GM19035 (cell line): ENCODE data around the gene MMP21.
A peak's percentile ranks its signal among the peaks of the same experiment; 100 is the strongest.

Source experiments
- ATAC-seq: cut with Tn5 transposase; IDR thresholded peaks from one replicate; pipeline ENCODE4 v1.9.1; 2021; ENCODE audit not compliant: unreplicated experiment

Gene MMP21, protein sequence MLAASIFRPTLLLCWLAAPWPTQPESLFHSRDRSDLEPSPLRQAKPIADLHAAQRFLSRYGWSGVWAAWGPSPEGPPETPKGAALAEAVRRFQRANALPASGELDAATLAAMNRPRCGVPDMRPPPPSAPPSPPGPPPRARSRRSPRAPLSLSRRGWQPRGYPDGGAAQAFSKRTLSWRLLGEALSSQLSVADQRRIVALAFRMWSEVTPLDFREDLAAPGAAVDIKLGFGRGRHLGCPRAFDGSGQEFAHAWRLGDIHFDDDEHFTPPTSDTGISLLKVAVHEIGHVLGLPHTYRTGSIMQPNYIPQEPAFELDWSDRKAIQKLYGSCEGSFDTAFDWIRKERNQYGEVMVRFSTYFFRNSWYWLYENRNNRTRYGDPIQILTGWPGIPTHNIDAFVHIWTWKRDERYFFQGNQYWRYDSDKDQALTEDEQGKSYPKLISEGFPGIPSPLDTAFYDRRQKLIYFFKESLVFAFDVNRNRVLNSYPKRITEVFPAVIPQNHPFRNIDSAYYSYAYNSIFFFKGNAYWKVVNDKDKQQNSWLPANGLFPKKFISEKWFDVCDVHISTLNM

DNA sequence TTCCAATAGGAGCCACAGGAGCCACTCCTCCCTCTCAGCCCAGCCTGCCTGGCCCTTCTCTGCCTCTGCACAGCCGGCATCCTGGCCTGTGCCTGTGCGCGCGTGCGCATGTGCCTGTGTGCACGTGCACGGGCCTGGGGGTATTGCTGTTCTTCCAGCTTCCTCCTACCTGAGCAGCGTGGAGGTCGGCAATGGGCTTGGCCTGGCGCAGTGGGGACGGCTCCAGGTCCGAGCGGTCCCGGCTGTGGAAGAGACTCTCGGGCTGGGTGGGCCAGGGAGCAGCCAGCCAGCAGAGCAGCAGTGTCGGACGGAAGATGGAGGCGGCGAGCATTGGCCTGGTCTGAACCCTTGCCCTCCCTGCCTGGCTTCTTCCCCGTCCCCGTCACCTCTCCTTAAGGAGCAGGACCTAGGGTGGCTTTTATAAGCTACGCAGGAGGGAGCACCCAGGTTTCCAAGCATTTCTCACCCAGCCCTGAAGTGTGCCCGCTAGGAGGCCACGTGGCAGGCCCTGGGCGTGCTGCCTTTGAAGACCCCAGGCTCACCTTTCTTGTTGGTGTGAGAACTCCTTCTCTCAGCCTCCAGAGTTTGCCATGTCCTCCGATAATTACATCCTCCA is at the start of gene MMP21:
Gene MMP21, minus strand, starts transcription at position 331 of the 616 bp plus-strand sequence. Its CDS starts 0 bp downstream, at position 331.
- ATAC-seq: no peak

DNA sequence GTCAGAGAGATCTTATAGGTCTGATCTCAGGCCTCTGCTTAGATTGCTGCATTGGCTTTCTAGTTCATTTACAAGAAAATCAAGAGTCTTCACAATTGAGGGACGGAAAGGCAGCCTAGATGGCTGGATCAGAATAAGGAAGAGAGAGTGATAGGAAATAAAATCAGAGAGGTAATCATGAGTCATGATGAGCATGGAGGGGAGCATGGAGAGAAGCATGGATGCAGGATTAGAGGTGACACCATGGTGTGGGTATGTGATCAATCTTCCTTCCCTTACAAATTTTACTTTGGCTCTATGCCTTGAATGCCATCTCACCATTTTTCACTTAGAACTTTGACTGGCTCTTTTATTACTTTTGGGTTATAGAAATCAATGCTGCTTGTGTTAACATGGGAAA is 49.1 kb upstream of the MMP21 start:
- no peak for ATAC-seq

DNA sequence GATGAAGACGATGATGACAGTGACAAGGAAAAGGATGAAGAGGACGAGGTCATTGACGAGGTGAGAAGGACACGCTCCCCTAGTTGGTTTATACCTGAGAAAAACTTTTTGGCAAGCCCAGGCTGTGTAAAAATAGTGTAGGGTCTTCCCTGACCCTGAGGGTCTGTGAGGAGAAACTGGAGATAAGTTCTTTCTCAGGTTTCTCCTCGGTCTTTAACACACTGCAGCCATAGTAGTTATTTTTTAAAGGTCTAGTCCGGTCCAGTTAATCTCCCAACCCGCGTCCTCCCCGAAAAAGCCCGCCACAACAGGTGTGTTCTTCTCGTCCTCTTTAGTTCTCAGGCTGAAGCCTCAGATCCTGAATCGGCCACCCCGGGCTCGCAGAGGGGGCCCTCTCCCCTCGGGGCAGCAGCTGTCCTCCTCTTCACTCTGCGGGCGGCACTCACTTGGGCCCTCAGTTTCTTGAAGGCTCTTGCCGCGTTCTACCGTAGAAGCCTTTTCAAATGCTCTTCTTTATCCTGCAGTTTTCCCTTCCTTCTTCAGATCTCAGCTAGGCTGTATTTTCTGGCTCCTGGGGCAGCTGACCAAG is 48.1 kb upstream of the MMP21 start:
- peak; percentile 3 for ATAC-seq

DNA sequence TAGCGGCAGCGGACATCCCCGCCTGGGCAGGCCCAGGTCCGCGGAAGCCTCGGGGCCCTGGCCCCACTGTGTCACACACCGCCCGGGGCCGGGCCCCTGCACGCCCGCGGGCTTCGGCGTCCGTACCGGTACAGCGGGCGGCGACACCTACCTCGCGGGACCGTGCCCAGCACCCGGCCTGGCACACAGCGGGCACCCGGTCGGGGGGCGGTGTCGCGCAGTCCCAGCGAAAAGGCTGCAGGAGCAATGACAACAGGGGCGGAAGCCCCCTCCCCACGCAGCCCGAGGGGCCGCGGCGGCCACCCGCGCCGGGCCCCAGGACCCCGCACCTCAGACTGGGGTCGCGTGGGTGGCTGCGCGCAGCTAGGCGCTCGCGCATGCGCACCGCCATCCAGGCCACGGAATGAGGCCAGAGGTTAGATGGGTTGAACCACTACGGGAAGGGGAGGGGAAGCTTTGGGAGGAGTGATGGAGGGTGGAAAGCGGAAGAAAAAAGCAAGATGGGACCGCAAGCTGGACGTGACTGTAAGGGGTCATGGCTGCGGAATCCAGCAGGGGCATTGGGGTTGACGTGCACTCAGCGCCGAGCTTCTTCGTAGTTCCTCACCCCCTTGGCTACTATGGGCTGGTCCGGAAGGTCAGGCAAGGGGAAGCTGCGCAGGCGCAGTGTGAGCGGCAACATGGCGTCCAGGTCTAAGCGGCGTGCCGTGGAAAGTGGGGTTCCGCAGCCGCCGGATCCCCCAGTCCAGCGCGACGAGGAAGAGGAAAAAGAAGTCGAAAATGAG is 47.4 kb upstream of the MMP21 start, which contains the start of the genes BCCIP and UROS:
Gene BCCIP, plus strand, starts transcription at position 669 of the 785 bp plus-strand sequence. Its CDS starts 12 bp downstream, at position 681.
Gene UROS, minus strand, starts transcription at position 381 of the 785 bp plus-strand sequence. CDS start 6,759 bp downstream, outside the sequence.
- ATAC-seq: peak; percentile 81

DNA sequence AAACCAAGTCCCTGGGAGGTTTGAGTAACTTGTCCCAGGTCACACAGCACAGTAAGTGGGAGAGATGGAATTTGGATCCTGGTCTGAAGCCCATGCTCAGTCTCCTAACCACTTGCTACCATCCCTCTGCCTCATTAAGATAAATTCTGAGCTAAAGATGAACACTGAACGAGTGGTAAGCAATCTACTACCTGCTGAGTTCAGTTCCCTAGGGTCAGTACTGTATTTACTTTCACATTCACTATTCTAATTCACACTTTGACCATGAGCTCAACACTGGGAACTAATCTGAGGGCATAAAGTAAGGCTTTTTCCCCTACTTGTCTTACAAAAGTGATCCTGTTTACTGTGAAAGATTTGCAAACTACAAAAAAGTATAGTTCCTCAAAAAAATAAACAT is 45.1 kb upstream of the MMP21 start:
- peak; percentile 51 for ATAC-seq

DNA sequence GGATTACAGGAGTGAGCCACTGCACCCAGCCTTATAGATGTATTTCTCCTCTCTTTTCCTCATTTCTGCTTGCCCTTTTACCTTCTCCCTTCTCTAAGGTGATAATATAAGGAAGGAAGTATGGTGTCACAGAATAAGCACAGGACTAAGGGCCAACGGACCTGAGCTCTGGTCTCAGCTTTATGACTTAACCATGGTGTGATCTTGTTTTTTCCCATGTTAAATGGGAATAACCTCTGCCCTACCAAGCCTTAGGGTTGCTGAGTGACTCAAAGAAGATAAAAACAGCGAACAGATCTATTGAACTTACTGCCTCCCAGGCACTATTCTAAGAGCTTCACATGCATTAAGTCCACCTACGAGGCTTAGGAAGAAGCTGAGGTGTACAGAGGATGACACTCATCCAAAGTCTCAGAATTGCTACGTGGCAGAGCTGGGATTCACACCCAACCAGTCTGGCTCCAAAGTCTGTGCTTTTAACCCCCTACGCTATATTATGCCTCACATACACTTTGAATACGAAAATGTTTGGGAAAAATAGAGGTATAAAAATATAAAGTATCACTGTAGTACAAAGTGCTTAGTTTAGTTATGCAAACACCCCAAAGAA is 41.8 kb upstream of the MMP21 start:
- ATAC-seq: no peak

DNA sequence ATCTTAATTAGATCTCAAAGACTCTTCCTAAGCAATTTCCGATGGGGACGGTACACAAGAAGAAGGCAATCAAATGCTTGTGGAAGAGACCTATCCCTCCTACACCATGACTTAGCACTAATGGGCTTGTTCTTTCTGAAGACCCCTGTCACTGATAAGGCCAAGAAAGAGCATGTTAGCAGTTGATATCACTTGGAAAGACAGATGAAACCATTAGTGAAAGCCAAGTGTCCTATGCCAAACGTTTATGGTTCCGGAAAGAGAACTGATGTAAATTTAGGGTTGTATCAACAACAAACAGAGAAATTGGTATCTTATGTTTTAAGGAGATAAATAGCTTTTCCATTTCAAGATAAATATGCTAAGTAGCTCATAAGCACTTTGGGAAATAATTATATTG is 40.9 kb upstream of the MMP21 start:
- no peak for ATAC-seq

DNA sequence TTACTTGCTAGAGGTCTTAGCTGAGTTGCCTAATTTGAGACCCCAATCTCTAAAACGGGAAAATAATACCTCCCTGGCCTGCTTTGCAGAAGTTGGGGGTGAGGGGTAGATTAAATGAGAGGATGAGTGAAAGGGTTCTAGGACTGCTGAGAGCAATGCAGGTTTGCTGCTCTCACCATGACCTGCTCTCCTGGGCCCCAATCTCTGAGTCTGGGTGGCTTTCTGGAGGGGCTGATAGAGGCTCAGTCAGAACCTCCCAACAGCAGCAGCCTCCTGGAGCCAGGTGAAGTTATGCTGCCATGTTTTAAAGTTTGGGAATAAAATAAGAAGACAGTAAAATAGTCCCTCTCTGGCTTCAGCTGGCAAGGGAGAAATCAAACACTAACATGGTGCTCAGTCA is 40.1 kb upstream of the MMP21 start:
- no peak for ATAC-seq

DNA sequence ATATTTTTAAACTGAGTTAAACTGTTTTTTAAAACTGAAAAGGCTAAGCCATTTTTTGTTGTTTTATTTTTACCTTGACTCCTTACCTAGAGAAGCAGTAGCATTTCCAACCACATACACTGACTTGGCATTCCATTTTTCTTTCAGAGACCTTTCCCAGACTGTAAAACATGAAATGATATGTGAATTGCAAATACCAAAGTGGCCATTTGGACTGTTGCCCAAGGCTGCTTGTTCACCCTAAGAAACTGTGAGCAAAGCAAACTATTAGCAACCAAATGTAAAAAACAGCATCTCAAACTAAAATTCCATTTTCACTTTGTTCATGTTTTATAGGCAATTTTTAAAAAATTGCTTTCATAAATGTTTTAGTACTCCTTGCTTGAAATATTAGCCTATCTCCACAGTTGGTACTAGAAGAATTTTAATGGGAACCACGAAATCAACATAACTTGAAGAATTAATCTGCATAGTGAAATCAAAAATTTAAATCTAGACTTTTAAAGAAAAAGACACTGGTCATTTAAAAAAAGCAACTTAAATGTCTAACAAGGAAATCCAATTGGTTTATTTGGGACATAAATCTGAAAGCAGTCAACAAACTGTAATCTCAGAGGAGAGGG is 36.6 kb upstream of the MMP21 start:
- no peak for ATAC-seq

DNA sequence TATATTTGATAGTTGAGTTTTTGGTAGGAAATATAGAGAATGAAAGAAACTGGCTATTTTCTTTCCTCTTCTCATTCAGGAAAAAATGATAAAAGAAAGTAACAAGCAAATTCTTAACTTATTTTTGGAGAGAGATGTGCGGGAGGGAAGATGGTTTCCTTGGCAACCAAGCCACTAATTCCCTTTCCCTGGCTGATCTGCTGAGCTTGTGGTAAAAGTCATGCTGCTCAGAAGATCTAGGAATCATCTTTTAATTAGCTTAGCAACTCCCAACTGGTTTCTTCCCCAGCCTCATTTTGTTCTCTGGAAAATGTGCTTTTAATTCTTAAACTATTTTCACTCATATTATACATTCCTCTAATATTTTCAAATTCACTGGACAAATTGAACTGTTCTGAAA is 35.6 kb upstream of the MMP21 start:
- ATAC-seq: no peak

DNA sequence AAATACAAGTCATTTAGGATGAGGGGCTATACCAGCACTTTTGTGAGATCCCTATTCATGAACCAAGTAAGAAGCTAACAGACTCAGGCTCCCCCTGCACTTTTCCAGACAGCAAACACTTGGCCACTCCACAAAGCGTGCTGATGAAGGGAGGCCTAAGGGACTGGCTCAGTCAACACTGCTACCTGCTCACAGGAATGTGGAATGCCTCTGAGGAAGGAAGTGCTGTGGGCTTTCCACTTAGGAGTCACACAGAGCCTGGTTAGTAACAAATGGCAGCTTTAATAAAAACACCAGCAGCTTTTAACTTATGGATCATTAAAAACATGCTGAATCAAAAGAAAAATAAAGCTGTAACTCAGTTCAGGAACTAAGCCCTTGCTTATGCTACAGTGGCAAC is 32.4 kb upstream of the MMP21 start:
- ATAC-seq: no peak

DNA sequence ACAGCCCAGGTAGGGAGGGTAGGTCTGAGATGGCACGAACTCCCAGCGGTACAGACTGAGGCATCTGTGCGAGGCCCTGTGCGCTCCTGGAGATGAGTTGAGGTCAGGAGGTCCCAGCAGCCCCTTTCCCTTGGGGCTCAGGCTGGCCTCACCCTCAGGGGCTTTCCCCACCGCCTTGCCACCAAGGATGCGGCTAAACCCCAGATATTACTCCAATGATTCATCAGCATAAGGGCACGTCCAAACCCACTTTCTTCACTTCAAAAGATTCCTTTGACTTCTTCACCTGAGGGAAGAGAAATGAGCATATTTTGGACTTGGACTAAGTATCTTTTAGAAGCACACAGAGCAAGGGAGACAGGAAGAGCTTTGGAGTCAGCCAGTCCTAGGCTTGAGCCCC is 27.1 kb upstream of the MMP21 start:
- no peak for ATAC-seq

DNA sequence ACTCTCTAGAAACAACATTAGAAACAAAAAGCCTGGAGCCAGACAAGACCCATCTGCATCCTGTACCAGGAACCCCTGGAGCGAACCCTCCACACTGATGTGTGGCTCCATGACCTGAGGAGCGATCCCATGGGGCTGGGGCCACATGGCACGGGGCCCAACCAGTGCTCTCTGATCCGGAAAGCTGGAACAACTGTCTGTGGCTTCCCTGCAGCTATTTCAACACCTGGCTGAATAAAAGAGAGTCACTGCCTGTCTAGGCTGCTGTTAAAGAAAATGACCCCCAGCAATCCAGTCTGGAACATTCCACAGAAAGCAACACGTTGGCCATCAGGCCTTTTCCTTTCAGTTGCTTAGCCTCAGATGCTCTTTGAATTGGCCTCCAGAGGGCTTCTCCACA is 26.5 kb upstream of the MMP21 start:
- no peak for ATAC-seq

DNA sequence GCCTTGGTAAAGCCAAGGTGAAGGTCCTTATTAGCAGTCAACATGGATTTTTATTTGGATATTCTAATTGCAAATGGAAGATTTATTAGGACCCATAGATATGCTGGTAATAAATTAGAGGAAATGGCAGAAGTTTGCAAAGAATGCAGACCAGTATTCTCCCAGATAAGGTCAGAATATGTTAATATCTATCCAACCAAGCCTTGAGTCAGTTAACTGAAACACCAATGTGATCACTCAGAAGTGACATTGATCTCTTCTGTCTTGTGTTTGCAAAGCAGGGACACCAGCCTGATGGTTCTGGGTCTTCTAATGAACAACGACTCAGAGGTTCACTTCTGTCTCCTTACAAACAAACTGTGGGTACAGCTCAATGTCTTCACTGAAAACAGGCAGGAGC is 26.0 kb upstream of the MMP21 start:
- no peak for ATAC-seq

DNA sequence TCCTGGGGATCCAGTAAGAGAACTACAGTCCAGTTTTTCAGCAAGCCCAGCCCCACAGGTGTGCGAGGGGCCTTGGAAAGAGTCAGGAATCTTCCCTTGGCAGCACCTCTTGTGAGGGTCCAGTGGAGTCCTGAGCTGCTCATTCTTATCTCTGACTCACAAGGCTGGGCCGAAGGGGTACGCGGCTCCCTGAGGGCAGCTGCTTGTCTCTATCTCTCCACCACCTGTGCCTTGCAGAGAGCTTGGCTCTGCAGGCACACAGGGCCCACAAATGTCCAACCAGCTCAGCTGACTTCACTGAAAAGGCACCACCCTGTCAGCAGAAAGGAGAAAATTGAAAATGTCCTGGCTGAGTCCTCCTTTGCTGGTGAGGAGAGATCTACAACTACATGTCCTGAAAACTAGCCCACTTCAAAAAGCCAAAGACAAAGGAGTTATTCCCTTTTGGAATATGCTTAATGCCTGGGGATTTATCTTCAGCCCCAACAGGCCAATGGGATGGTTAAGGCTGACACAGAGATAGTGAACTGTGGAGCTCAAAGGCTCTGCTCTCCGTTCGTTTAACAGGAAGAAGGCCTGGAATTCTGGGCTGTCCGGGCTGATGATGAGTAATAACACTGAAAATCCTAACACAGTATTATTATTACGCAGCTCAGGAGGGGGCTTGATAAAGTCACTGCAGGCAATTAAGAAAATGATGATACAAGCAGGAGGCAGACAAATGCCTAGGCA is 24.0 kb upstream of the MMP21 start:
- no peak for ATAC-seq

DNA sequence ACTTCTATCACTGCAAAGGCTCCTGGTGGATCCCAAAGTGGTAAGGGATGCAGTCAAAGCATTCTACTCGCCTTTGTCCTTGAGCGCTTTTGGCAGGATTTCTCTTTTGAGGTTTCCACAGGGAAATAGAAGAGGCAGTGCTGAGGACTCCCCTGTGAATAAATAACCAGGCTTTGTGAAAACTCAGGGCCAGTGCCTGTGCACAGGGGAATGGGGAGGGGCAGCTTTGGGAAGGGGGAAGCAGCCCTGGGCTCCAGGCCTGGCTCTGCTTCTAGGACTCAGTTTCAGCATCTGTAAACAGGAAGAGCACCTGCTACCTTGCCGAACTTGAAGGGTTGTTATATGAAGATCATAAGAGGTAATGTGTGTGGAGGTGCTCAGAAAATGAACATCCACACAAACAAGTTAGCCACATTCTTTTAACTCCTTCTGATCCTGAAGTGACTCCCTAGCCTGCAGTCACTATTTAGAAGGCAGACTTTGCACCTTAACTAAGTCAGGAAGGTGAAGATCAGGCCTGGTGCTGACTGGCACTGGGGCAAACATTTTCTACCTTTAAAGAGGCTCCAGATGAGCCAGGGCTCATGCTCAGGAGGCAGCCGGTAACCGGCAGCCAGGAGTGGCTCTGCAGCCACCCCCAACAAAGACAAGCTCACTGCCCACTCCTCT is 22.5 kb upstream of the MMP21 start:
- ATAC-seq: no peak

DNA sequence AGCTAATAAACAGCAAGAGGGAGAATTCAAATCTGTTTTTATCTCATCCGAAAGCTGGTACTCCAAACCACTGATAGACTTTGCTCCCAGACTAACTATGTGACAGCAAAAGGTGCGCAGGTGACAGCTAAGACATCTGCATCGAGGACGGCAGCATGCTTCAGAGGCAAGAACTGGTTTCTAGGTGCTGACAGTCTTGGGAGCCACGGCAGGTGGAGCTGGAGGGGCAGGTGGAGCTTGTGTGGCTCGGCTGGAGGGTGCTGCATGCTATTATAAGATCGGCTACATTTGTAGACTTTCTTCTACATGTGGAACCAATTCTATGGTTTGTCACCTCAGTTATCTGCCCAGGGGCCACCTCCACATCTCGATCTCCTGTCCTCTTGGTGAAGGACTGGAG is 21.8 kb upstream of the MMP21 start:
- no peak for ATAC-seq

DNA sequence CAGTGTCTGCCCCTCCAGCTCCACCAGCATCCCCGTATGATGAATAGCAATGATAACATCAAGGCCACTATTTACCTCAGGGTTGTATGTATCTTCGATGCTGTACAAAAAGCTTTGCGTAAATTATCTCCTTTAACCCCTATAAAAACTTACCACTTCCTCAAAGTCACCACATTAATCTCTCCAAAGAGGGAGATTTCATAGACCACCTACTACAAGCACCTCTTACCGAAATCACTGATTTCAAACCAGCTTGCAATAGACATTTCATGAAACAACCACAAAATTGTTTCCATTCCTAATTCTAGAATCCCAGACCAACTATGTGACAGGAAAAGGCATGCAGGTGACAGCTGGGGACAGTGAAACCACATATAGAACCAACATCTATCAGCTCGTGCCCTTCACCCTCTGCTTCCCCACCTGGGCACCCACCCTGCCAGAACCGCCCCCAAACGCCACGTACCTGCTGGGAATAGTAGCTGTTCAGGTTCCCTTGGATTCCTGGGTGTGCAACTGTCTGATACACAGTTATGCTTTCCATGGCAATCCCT is 20.1 kb upstream of the MMP21 start:
- no peak for ATAC-seq

DNA sequence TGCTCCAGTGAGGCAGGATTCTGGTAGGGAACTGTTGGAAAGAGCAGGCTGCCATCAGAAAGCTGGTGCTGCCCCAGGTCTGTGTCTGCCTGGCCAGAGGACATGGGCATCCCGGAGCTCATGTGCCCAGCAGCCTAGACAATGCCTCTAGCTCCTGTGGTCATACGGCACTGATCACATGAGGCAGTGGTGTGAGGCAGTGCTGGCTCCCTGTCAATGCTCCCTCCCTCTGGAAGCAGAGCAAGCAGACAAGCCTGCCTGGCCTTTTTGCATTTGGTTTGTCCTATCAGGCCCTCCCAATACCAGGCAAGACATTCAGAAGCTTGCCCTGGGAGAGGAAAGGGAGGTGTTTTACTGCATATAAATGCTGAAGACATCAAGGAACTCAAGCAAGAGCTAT is 19.5 kb upstream of the MMP21 start:
- no peak for ATAC-seq
